HG02970 (cell line): ENCODE data around the gene HOTAIR.

ENCODE experiments used
- ATAC-seq: cut with Tn5 transposase; IDR thresholded peaks from one replicate; pipeline ENCODE4 v1.9.1; 2021; ENCODE audit warnings: mild to moderate bottlenecking, moderate library complexity, moderate number of reproducible peaks; ENCODE audit not compliant: unreplicated experiment, low FRiP score

The HOTAIR gene

DNA sequence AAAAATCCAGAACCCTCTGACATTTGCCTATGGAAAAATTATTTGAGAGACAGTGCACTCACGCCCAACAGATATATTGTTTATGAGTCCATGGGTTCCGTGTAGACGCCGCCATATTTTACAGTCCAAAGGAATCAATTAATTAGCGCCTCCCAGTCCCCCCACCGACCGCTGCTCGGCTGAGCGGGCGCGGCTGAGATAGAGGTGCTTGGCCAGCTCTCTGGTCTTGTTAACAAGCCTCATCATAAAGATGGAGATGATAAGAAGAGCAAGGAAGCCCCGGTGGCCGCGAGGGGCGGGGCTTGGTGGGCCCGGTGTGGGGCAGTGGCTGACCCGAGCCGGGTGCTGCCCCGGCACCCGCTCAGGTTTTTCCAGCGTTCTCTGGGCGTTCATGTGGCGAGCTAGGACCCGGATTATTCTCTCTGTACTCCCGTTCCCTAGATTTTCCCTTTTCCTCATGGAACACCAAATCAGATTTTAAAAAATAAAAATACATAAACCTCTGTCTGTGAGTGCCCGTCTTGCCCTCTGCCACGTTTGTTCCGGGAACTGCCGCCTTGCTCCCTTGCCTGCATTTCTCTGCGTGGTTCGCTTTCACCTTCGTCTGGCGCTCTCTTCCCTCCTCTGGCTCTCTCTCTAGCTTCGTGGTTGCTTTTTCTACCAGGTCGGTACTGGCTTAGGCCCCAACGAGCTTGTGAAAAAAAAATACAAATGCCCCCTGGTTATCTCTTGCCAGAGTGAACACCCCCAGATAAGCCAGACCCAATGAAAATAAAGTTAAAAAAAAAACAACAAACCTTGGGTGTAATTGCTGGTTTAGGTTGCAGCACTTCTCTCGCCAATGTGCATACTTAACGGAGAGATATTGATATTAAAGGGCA is 11.1 kb downstream of the HOTAIR start:
- ATAC-seq = no peak

- no peak for ATAC-seq
Measured at GRCh38 chr12:53963005-53963404, 11.7 kb downstream of the HOTAIR start.

DNA sequence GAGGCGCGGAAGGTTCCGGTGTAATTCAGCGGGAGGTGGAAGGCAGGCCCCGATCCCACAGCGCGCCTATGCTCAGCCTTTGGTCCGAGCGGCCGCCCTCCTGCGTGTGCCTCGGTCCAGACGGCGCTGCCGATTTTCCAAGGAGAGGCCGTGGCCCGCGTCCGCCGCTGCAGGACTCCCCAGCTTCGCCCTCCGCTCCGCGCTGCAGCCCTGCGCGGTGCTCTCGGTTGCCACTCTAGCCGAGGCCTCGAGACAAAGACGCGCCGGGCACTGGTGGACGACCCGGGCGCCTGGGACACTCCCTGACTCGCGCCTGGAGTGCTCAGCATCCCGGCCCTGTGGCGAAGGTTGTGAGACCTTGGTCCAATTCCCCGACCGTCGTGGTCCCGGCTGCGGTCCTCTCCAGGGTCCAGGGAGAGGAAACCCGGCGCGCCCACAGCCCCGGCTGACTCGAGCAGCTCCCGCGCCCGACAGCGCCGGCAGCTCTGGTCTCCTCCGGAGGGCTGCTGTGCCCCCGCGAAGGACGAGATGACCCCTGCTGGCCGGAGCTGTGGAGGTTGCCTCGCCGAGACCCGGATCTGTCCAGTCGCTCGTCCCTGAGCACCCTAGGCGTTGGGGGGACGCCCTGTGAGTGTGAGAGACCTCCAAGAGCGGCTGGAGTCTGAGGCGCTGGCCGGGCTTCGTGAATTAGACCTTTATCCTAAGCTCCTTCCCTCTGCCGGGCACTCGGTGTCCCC is 13.6 kb downstream of the HOTAIR start:
- no peak for ATAC-seq

GRCh38 chr12:53960187-53961024 is 14.3 kb downstream of the HOTAIR start:
- ATAC-seq = no peak

GRCh38 chr12:53959314-53959713 is 15.4 kb downstream of the HOTAIR start:
- ATAC-seq = no peak

DNA sequence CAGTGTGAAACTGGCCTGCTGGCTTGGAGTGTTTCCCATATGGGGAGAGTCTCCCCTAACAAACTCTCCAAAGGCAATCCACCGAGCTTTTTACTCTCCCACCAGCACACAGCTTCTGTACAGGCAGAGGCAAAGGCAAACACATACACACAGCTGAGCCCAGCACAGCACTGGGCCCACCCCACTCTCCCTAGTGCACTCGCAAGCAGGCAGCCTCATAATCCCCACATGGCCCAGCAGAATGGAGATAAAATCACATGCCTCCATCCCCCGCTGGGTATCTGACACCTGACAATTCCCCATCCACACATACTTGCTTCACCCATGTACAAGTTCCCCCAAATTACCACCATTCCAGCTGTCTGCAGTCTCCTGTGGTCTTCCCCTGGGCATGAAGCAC is 16.6 kb downstream of the HOTAIR start:
- ATAC-seq = no peak

DNA sequence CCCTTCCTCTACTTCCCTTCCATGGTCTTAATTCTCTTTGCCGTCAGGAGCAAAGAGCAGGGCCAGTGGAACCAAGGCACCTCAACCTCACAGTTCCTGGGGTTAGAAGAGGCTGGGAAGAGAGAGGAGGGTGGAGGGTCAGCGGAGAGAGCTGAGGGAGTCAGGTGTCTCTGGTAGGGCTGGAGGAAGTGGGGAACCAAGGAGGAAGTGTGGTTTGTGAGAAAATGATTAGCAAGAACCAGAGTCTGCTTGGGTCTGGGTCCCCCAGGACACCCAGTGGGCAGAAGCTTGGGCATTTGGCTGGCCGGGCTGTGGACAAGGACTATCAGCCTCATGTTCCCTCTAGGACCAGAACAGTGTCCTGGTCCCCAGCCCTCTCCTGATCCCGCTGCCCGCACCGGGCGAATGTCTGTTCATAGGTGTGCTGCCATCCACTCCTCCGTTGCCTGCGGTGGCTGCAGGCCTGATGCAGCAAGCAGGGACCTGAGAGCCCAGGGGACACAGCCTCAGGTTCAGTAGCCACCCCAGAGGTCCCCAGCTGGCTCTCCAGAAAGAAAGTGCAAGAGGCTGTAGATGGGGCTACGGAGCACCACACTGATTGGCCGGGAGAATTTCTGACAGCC is 17.7 kb downstream of the HOTAIR start:
- ATAC-seq = no peak

GRCh38 chr12:53956251-53956887 is 18.4 kb downstream of the HOTAIR start:
- ATAC-seq = no peak

- no peak for ATAC-seq
Measured at GRCh38 chr12:53955776-53956250, 18.9 kb downstream of the HOTAIR start.

DNA sequence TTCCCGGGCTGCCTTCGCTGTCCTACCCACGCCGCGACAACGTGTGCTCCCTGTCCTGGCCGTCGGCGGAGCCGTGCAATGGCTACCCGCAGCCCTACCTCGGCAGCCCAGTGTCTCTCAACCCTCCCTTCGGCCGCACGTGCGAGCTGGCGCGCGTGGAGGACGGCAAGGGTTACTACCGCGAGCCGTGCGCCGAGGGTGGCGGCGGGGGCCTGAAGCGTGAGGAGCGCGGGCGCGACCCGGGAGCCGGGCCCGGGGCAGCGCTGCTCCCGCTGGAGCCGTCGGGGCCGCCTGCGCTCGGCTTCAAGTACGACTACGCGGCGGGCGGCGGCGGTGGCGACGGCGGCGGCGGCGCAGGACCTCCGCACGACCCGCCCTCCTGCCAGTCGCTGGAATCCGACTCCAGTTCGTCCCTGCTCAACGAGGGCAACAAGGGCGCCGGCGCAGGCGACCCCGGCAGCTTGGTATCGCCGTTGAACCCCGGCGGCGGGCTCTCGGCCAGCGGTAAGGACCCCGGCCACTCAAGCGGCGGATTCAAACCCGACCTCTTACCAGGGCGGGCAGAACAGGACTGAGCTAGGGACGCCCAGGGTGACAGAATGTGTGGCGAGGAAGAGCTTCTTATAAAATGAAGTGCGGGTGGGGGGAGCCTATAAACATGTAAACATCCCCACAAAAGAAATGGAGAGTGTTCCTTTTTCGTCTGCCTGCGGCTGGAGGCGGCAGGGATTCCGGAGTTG is 19.5 kb downstream of the HOTAIR start:
- no peak for ATAC-seq

DNA sequence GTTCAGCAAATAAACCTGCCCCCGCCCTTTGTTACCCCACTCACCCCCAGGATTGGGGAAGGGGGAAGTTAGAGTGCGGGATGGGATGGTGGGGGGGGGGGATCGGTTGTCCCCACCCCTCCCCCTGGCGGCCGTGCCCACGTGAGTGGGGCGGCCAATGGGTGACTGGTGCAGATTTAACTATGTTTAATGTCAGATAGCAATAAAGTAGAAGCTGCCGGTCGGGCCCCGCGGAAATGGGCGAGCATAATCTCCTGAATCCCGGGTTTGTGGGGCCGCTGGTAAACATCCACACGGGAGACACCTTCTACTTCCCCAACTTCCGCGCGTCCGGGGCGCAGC is 20.1 kb downstream of the HOTAIR start, which contains the start of gene HOXC12:
HOXC12 (plus strand) TSS at position 210 of the 342 bp plus-strand sequence; CDS start at position 237, 27 bp downstream.
- ATAC-seq = no peak

DNA sequence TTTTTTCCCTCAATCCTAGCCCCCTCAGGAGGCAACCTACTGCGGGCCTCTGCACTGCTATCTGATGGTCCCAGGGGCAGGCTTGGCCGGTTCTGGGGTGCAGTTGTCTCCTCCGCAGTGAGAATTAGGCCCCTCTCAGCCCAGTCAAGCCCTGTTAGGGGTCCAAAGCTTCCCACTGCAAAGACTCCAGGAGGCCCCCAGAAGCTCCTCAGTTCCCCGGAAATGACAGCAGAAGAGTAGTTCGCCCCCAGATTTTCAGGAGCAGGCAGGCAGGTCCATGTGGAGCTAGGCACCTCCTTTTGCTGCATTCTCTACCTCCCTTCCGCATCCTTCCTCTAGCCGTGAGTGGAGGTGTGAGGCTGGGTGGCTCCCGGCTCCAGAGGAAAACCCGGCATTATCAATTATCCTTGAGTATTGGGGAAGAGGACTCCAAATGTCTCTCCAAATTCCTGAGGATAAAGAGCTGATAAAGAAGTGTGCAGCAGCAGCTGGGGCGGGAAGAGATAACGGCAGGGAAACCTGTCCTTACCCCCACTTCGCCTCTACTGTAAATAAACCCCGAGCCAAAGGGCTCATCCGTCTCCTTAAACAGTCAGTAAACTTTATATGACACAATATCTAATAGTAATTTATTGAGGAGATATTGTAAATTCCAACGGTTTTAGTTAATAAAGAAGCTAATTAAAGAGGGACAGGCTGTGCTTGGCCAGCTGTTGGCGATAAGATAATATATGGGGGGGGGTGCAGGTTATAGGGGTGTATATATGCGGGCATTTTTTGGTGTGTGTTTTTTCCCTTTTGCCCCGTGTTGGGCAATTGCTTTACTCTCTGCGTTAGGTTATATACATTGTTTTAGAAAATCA is 20.7 kb downstream of the HOTAIR start:
- no peak for ATAC-seq

GRCh38 chr12:53952871-53953734 is 21.7 kb downstream of the HOTAIR start:
- no peak for ATAC-seq

GRCh38 chr12:53952335-53952694 is 22.4 kb downstream of the HOTAIR start:
- no peak for ATAC-seq

DNA sequence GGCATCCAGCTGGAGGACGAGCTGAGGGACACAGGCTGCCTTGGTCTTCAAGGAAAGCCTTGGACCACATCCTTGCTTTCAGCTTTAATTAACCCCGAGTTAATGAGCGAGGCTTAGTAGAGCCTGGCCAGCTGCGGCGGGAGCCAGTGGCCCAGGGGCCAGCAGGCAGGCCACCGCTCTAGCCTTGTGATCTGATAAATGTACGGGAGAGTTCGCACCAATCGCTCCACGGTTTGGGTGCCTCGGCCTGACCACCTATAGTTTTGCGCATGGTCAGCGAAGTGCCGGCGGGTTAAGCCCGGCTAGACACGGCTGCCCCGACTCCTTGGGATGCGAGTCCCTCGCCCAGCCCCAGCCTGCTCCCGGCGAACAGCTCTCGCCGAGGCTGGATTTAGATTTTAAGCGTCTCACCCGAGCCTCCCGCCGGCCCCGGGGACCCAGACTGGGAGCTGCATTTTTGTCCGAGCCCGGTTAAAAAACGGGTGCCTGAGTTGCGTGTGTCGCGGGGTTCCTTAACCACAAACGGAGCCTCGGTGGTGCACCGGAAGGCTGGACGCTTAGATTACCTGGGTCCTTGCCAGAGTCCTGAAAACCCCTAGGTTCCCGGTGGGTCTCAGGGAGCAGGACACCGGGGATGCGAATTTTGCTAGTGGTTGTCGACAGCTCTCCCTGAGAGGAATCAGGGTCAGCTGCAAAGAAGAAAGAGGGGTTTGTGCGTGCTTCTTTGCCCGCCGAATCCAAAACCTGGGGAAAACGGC is 23.0 kb downstream of the HOTAIR start:
- ATAC-seq = no peak

DNA sequence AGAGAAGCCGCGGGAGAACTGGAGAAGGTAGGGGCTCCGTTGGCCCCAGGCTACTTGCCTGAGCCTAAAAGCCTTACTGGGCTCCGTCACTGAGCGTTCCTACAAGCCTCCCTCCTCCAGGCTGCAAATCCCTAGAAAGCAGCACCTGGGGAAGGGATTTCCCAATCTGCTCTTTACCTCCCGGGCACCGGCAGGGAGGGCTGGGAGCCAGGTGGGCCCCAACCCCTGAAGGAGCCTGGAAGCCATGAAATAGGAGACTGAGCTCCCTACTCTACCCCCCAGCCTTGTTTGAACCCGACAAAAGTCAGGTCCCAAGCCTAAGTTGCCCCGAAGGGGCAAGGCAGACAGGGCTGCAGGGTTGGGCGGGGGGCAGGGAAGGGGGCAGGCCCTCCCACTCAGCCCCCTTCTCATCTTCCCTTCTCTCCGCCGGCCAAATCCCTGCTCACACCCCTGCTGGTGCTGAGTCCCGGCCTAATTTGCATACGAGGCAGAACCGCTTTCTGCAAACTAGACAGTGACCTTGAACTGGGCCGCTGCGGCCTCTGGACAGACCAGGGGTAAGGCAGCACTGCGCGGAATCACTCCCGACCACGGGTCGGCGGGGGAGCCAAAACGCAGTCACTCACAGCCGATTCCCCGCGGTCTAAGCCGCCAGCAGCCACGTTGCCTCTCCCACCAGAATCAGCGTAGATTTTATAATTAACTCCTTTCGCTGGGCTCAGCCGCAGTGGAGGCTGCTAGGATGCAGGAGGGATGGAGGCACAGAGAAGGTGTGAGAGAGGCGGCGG is 23.8 kb downstream of the HOTAIR start:
- no peak for ATAC-seq
